HL-60 (cell line): ENCODE data around the gene DTD1.

Experiments
- DNase-seq, 2 experiments: peaks; one replicate each; pipeline ENCODE4 v3.0.0-alpha.2; 2010 to 2020; ENCODE audit warnings: low read depth in 1 of 2, low spot score in 1 of 2
- H3K27ac ChIP-seq: fragments of 250-450 bp; sonication (Bioruptor Pico); replicated peaks from 2 replicates; pipeline ENCODE4 v1.5.1; 2020; ENCODE audit warnings: mild to moderate bottlenecking, moderate library complexity
- H3K27me3 ChIP-seq: fragments of 250-450 bp; sonication (Bioruptor Pico); 2 replicates; pipeline ENCODE4 v1.5.1; 2021; ENCODE audit warnings: mild to moderate bottlenecking, moderate library complexity; ENCODE audit not compliant: insufficient read depth, poor library complexity, severe bottlenecking
- H3K4me3 ChIP-seq: replicated peaks from 2 replicates; pipeline ENCODE4 v1.5.1; 2011; ENCODE audit warnings: mild to moderate bottlenecking, control low read depth, low read length; ENCODE audit not compliant: insufficient read depth
- CTCF ChIP-seq: IDR thresholded peaks from one replicate; pipeline ENCODE4 v1.5.1; 2011; ENCODE audit warnings: low read length, control low read depth, inconsistent platforms; ENCODE audit not compliant: insufficient read depth
- GABPA ChIP-seq: IDR thresholded peaks from 2 replicates; pipeline ENCODE4 v1.6.1; 2012; ENCODE audit warnings: low read depth
- POLR2AphosphoS5 ChIP-seq: IDR thresholded peaks from 2 replicates; pipeline ENCODE4 v1.6.1; 2012; ENCODE audit warnings: low read depth
- REST ChIP-seq: IDR thresholded peaks from 2 replicates; pipeline ENCODE4 v1.6.1; 2012; ENCODE audit warnings: low read depth; ENCODE audit not compliant: insufficient replicate concordance
- SPI1 ChIP-seq: IDR thresholded peaks from 2 replicates; pipeline ENCODE4 v1.6.1; 2012; ENCODE audit warnings: low read depth, mild to moderate bottlenecking, borderline replicate concordance

Gene DTD1

GRCh38 chr20:18666803-18667415 is 79.1 kb downstream of the DTD1 start:
- DNase-seq = no peak
- H3K27ac ChIP-seq = no peak overlapping the region
- no peak for TF ChIP-seq GABPA
- TF ChIP-seq REST = no peak
- TF ChIP-seq CTCF = no peak
- no peak for TF ChIP-seq POLR2AphosphoS5
- no peak for TF ChIP-seq SPI1
- no peak overlapping the region for H3K4me3 ChIP-seq
- H3K27me3 ChIP-seq = no peaks in the 10 kb centered on the region

GRCh38 chr20:18669241-18670019 is 81.6 kb downstream of the DTD1 start:
- TF ChIP-seq SPI1 (no peak), CTCF (no peak), REST (no peak), POLR2AphosphoS5 (no peak), GABPA (no peak)
- Histone ChIP-seq H3K4me3 (no peak overlapping the region), H3K27me3 (no peaks in the 10 kb centered on the region), H3K27ac (no peak overlapping the region)
- DNase-seq = no peak

GRCh38 chr20:18671203-18671710 is 83.4 kb downstream of the DTD1 start:
- no peaks in the 10 kb centered on the region for H3K27me3 ChIP-seq
- TF ChIP-seq CTCF (no peak), POLR2AphosphoS5 (no peak), REST (no peak), SPI1 (no peak), GABPA (no peak)
- no peak for DNase-seq
- no peak overlapping the region for H3K4me3 ChIP-seq
- no peak overlapping the region for H3K27ac ChIP-seq
